Fibroblast of skin of right biceps (primary cell): ENCODE data around the gene MMRN1.

ENCODE experiments used
- DNase-seq: peaks from one replicate; pipeline ENCODE4 v3.0.0-alpha.2; 2013

The MMRN1 gene

GRCh38 chr4:89909889-89910288, 15.2 kb downstream of the MMRN1 start:
- no peak for DNase-seq

DNA sequence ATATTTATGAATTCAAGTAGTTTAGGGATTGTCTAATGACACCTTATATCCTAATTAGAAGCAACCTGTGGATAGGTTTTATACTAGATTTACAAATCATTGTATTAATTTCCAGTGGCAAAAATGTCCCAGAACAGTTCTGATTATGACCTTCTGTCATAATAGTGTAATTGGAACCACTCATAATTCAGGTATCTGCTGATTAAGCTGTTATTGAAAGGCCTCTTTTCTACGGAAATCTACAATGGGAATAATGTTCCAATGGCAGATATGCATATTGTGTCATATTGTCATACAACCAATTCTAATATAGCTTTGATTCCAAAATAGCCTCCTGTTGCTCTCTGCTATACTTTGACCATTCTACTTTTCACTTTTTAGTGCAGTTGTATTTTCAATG, 19.0 kb downstream of the MMRN1 start:
- DNase-seq, result no peak

DNA sequence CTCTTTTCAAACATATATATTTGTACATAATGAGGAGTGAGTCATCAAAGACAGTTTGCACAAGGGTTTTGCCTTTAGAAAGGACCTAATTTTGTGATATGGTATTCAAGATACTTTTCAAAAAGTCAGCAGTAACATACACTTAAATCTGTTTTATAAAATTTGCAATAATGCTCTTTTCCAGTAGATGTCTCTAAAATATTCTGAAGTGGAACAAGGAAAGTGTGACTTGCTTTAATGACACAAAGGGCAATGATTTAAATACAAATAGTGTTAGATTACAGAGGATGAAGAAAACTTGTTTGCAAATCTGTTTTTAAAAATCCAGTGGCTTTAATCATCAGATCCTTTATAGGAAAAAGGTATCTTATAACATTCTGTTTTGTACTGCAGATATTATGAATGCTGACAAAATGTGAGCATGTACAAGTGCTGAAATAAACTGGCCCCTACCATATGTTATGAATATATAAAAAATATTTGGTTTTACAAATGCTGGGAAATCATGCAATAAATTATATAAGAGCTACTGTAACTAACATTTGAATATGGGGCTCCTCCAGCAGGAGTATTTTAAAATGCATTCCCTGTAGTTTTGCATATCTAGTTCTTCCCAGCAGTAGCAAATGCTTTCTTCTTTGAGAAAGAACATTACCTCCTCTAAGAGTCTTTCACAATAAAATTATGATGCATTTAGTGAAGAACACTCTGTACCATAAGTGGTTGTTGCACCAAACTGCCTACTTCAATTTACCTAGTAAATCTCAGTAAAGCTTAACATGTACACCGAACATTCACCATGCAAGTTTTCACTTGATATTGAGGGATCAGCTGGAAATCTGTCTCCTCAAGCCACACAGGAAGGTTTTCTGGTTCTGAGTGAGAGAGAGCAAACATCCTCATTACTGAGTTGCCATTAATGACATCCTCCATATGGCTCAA, 20.2 kb downstream of the MMRN1 start:
- no peak for DNase-seq

- no peak for DNase-seq
Observed at GRCh38 chr4:89915937-89916336, 21.3 kb downstream of the MMRN1 start.

GRCh38 chr4:89922848-89923416, 28.3 kb downstream of the MMRN1 start:
- DNase-seq, result no peak

- DNase-seq, result no peak
Observed at GRCh38 chr4:89928838-89929237, 34.2 kb downstream of the MMRN1 start.

GRCh38 chr4:89929425-89930159, 34.9 kb downstream of the MMRN1 start:
- DNase-seq, result no peak

GRCh38 chr4:89939546-89939945, 44.9 kb downstream of the MMRN1 start:
- no peak for DNase-seq

GRCh38 chr4:89939994-89940393, 45.3 kb downstream of the MMRN1 start:
- DNase-seq, result no peak

GRCh38 chr4:89942811-89943210, 48.2 kb downstream of the MMRN1 start:
- no peak for DNase-seq

DNA sequence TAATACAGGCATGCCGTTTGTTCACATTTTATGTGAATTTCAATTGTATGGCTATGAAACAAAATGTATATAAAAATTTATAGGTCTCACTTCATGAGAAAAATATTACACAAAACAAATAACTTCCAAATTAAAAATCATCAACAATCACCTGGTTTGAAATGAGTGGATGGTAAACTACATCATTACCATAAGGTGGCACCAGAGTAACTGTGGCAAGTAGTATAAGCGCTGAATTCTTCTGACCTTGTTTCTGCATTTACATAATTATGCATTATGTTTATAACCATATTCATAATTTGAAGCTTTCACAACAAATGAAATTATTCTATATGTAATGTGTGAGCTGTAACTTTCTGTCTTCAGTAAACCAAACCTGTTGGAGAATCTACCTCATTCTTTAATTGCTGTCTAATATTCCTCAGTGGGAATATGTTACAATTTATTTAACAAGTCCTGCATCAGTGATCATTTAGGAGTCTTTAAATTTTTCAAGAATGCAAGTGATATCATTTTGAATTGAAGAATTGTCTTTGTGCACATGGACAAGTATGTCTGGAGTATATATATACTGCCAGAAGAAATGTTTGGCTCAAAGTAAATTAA, 55.2 kb downstream of the MMRN1 start:
- no peak for DNase-seq

- DNase-seq, result no peak
Observed at GRCh38 chr4:89952458-89952857, 57.8 kb downstream of the MMRN1 start.

DNA sequence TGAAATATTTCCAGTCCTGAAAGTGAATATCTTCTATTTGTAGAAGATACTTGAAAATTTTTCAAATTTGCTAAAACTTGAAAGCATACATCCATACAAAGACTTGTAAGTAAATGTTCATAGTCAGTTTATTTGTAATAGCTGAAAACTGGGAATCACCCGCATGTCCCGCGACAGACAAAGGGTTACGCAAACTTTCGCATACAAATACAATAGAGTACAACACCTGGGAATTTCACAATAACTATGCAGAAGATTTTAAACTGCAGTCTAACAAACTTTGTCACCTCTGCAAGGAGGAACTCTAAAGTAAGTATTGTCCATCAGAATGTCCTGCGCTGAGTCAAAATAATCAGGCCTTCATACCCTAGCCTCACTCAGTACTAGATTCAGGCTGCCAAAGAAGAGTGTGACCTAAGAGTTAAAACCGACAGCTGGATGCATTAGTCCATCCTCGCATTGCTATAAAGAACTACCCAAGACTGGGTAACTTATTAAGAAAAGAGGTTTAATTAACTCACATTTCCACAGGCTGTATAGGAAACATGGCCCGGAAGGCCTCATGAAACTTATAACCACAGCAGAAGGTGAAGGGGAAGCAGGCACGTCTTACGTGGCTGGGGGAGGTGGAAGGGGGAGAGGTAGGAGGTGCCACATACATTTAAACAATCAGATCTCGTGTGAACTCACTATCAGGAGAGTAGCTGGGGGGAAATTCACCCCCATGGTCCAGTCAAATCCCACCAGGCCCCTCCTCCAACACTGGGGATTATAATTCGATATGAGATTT, 60.4 kb downstream of the MMRN1 start:
- no peak for DNase-seq

- DNase-seq, result no peak
Observed at GRCh38 chr4:89957046-89957926, 62.6 kb downstream of the MMRN1 start.

DNA sequence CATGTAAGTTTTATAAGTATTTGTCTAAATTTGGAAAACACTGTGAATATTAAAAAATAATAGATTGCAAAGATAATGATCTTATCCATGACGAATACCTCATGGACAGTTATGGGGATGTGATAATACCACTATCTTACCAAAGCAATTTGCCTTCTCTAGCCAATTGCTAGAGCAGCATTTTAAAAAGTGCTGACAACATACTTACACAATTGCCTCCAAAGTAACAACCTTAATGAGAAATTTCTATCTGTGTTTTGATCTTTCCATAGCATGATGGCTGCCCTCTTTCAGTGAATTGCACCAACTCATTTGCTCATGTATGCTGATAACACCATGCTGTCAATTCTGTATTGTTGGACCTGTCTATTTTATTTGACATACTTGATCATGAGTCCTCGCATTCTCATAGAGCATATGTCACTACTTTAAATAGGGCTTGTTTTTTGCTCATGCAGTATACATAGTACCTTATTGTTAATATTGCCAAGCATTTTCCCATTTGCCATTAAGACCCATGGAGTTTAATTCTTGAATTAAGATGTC, 87.2 kb downstream of the MMRN1 start:
- DNase-seq, result no peak

GRCh38 chr4:89988268-89988667, 93.6 kb downstream of the MMRN1 start:
- DNase-seq, result no peak

DNA sequence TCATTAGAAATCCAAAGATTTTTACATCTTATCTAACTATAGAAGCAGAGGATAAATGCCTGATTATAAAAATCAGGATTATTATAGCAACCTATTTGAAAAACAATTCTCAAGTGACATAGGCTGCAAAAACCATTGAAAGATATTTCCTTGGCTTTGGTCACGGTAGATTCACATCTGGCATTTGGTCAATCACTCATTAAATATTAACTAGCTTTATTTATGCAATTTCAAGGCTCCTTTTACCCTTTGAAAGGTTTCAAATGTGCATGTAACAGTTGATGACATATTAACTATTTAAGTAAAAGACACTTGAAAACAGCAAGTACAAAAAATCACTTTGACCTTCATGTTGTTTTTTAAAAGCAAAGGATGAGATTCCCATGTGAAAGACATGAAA, 98.1 kb downstream of the MMRN1 start:
- no peak for DNase-seq

DNA sequence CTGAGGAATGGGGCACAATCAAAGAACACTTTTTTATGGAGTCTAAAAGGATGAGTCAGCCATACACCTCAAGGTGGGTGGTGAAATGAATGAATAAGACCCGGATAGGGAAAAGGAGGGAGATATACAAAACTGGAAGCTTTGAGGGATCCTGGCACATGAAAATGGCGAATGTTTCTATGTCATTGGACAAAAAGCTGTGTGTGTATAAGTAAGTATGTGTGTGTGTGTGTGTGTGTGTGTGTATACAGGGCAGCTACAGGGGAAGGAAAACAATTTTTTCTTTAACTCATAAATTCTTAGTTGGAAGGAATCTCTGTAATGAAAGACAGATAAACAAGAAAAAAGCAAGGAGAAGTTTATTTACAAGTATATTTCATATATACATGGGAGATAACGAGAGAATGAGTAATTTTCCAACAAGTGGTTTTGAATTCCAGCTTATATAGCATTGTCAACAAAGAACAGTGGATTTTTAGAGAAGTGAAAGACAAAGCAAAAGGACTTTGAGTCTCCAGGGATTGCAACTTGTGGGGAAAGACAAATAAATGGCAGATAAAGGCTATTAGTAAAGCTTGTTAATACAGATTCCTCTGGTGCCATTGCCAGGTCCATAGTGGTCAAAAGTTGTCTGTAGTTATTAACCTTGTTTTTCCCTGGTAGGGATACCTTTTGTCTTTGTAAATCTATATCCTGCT, 99.7 kb downstream of the MMRN1 start:
- DNase-seq, result no peak

- no peak for DNase-seq
Observed at GRCh38 chr4:89995006-89995405, 100.4 kb downstream of the MMRN1 start.

DNA sequence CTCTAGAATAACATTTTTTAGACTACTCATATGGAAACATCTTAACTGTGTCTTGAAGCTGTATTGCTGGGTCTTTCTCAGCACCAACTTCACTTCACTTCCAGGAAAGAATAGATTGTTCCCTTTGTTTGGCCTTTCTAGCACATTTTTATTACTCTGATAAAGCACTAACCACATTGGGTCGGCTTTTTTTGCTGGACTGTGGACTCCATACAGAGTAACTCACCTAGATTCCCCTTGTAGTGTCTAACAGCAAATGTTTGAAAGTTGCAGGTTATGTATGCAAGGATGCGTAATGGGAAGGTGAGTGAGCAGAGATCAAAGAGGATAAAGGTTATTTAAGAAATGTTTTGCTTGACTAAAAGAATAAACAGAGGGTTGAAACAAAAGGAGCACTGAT, 101.2 kb downstream of the MMRN1 start:
- no peak for DNase-seq
